ENCODE data around the gene TOR1B.

The TOR1B gene

GRCh38 chr9:129822898-129823541 is 20.0 kb downstream of the TOR1B start:
- TF ChIP-seq CTCF (IDR thresholded peaks at IDR 0.05; ENCODE audit: extremely low read depth, insufficient read depth, missing control alignments) = no peak
- in situ Hi-C loops (cut with MboI; ENCODE audit: low pct_unique_long_range_greater_than_20kb, low sequenced_read_pairs, unreplicated experiment) = no loop called here
- DNase-seq (ENCODE audit: low spot score) = peak; percentile 47

- TF ChIP-seq CTCF (IDR thresholded peaks at IDR 0.05; ENCODE audit: extremely low read depth, insufficient read depth, missing control alignments) = no peak
These were observed 20.6 kb downstream of the TOR1B start for GRCh38 chr9:129823542-129823934.

GRCh38 chr9:129823935-129824601 is 21.1 kb downstream of the TOR1B start, which contains the start of gene TOR1A:
TSS of gene TOR1A (minus strand) at chr9:129824136. CDS start at chr9:129824085, 51 bp downstream.
- DNase-seq (ENCODE audit: low spot score) = peak; percentile 95
- TF ChIP-seq CTCF (IDR thresholded peaks at IDR 0.05; ENCODE audit: extremely low read depth, insufficient read depth, missing control alignments) = no peak
- in situ Hi-C loops (cut with MboI; ENCODE audit: low pct_unique_long_range_greater_than_20kb, low sequenced_read_pairs, unreplicated experiment) = no loop called here

More at GRCh38 chr9:129823542-129823934, 20.6 kb downstream of the TOR1B start:
- DNase-seq (ENCODE audit: low spot score) = no peak
- in situ Hi-C loops (cut with MboI; ENCODE audit: low pct_unique_long_range_greater_than_20kb, low sequenced_read_pairs, unreplicated experiment) = no loop called here

- no peak for DNase-seq (ENCODE audit: low spot score)
- no peak for TF ChIP-seq CTCF (IDR thresholded peaks at IDR 0.05; ENCODE audit: extremely low read depth, insufficient read depth, missing control alignments)
- in situ Hi-C loops (cut with MboI; ENCODE audit: low pct_unique_long_range_greater_than_20kb, low sequenced_read_pairs, unreplicated experiment) = no loop called here
These were observed 23.4 kb downstream of the TOR1B start for GRCh38 chr9:129826344-129826743.

GRCh38 chr9:129826759-129827158 is 23.8 kb downstream of the TOR1B start:
- no peak for DNase-seq (ENCODE audit: low spot score)
- TF ChIP-seq CTCF (IDR thresholded peaks at IDR 0.05; ENCODE audit: extremely low read depth, insufficient read depth, missing control alignments) = no peak
- in situ Hi-C loops (cut with MboI; ENCODE audit: low pct_unique_long_range_greater_than_20kb, low sequenced_read_pairs, unreplicated experiment) = no loop called here

- DNase-seq (ENCODE audit: low spot score) = no peak
- in situ Hi-C loops (cut with MboI; ENCODE audit: low pct_unique_long_range_greater_than_20kb, low sequenced_read_pairs, unreplicated experiment) = no loop called here
- TF ChIP-seq CTCF (IDR thresholded peaks at IDR 0.05; ENCODE audit: extremely low read depth, insufficient read depth, missing control alignments) = no peak
These were observed 25.1 kb downstream of the TOR1B start for GRCh38 chr9:129828051-129828450.
